Frontal cortex (tissue), 4 donors: ENCODE results near the gene ARL4A. TPM values are rescaled to one million over a fixed set of nuclear protein-coding genes. Genes with fewer than 3 reads are reported as not detected.
A peak's percentile ranks its signal among the peaks of the same experiment; 100 is the strongest.
"Not testable (repeated sequence)": the region's sequence is repeated elsewhere in the genome, so short reads cannot be mapped to it uniquely, and the experiment has no call there.

Experiments used
- DNase-seq, 2 donors: peaks; one replicate each; pipeline ENCODE4 v3.0.0; 2012; ENCODE audit warnings: low spot score in 2 of 2
- FAIRE-seq: peaks from 2 replicates; lab custom pipeline; 2012; peaks lifted over from hg19 to GRCh38; lab: Jason Lieb, UNC
- total RNA-seq: library from RNA; depleted of rRNA; stranded (reverse); fragments of >200 nt; gene quantifications from one replicate; pipeline ENCODE4 v1.2.3, GENCODE V29; 2014
- donor health status: control.
- donor health status: control.
- donor health status: control.

The ARL4A gene
- 49.7 TPM for total RNA-seq

GRCh38 chr7:12686891-12687717, at the start of gene ARL4A:
Gene ARL4A, plus strand, starts transcription at chr7:12687633. Its CDS starts 622 bp downstream, at chr7:12688255.
- FAIRE-seq (peak; percentile 15), DNase-seq (peak; percentile 90 to 91)

- DNase-seq (no peak), FAIRE-seq (no peak)
Observed at GRCh38 chr7:12637819-12638592, 49.4 kb upstream of the ARL4A start.

GRCh38 chr7:12638851-12639456, 48.5 kb upstream of the ARL4A start:
- peak; percentile 97 for FAIRE-seq
- peak in 1 of 2 donors; percentile 10 for DNase-seq

GRCh38 chr7:12640299-12641096, 46.9 kb upstream of the ARL4A start:
- FAIRE-seq: no peak

GRCh38 chr7:12641196-12641595, 46.2 kb upstream of the ARL4A start:
- FAIRE-seq (no peak), DNase-seq (no peak)

More at GRCh38 chr7:12640299-12641096, 46.9 kb upstream of the ARL4A start:
- DNase-seq: no peak

GRCh38 chr7:12642508-12642907, 44.9 kb upstream of the ARL4A start:
- FAIRE-seq (no peak), DNase-seq (no peak)

GRCh38 chr7:12643001-12643643, 44.3 kb upstream of the ARL4A start:
- DNase-seq (no peak), FAIRE-seq (no peak)

GRCh38 chr7:12643644-12644043, 43.8 kb upstream of the ARL4A start:
- DNase-seq: no peak
- no peak for FAIRE-seq

GRCh38 chr7:12645212-12645611, 42.2 kb upstream of the ARL4A start:
- not testable (repeated sequence) for FAIRE-seq, DNase-seq

- DNase-seq (no peak), FAIRE-seq (no peak)
Observed at GRCh38 chr7:12646139-12646538, 41.3 kb upstream of the ARL4A start.

- FAIRE-seq: no peak
- no peak for DNase-seq
Observed at GRCh38 chr7:12647364-12648219, 39.8 kb upstream of the ARL4A start.

GRCh38 chr7:12648704-12649261, 38.6 kb upstream of the ARL4A start:
- FAIRE-seq (no peak), DNase-seq (no peak)

GRCh38 chr7:12649348-12649747, 38.1 kb upstream of the ARL4A start:
- FAIRE-seq (no peak), DNase-seq (no peak)

GRCh38 chr7:12650080-12650479, 37.4 kb upstream of the ARL4A start:
- FAIRE-seq: no peak
- no peak for DNase-seq

GRCh38 chr7:12653110-12653509, 34.3 kb upstream of the ARL4A start:
- FAIRE-seq (no peak), DNase-seq (no peak)

GRCh38 chr7:12653518-12653917, 33.9 kb upstream of the ARL4A start:
- no peak for FAIRE-seq
- DNase-seq: no peak

- no peak for FAIRE-seq
- DNase-seq: no peak
Observed at GRCh38 chr7:12655161-12655560, 32.3 kb upstream of the ARL4A start.

GRCh38 chr7:12660423-12660822, 27.0 kb upstream of the ARL4A start:
- not testable (repeated sequence) for DNase-seq

More at GRCh38 chr7:12660423-12660822, 27.0 kb upstream of the ARL4A start:
- FAIRE-seq: not testable (repeated sequence)
